SK-N-SH treated with all-trans-retinoic acid at 6 μM for 48 hours (cell line): ENCODE results near the gene ATP11A.

Experiments used
- BACH2 ChIP-seq: fragments of 250-450 bp; sonication (Bioruptor Pico); IDR thresholded peaks from 2 replicates; pipeline ENCODE4 v1.9.0; 2021; ENCODE audit warnings: mild to moderate bottlenecking, borderline replicate concordance
- CREB5 ChIP-seq: fragments of 250-450 bp; sonication (Bioruptor Pico); IDR thresholded peaks from 2 replicates; pipeline ENCODE4 v1.5.1; 2020; ENCODE audit warnings: low read depth, mild to moderate bottlenecking, moderate library complexity
- PATZ1 ChIP-seq: fragments of 250-450 bp; sonication (Bioruptor Pico); IDR thresholded peaks from 2 replicates; pipeline ENCODE4 v1.8.0; 2020; ENCODE audit warnings: mild to moderate bottlenecking, moderate library complexity, borderline replicate concordance

GRCh38 chr13:112761701-112762689 is 72.2 kb downstream of the ATP11A start:
- TF ChIP-seq BACH2 (CRISPR knock-in tag) (no peak), CREB5 (CRISPR knock-in tag) (no peak), PATZ1 (no peak)
